Measurements from ENCODE around the gene EHD4.

DNA sequence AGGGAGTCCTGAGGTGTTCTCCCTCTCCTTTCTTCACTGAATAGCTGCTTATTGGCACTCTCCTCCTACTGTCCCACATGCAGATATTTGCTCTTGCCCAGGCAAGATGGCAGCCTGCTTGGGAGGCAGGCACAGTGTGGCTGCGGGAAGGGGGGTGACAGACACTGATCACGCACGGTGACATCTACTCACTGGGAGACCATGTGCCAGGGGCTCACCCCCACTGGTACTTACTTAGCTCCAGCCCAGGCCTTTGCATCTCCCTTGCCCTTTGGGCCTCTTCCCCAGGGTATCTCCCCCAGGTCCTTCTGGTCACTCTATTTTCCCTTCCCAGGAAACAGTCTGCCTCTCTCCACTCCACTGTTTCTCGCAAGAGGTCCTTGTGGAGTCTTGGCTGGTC, 42.0 kb upstream of the EHD4 start:
- no peak for TF ChIP-seq EZH2phosphoT487 (IDR thresholded peaks at IDR 0.05; ENCODE audit: low read depth, severe bottlenecking, unreplicated experiment)
- TF ChIP-seq, protein P1, sequence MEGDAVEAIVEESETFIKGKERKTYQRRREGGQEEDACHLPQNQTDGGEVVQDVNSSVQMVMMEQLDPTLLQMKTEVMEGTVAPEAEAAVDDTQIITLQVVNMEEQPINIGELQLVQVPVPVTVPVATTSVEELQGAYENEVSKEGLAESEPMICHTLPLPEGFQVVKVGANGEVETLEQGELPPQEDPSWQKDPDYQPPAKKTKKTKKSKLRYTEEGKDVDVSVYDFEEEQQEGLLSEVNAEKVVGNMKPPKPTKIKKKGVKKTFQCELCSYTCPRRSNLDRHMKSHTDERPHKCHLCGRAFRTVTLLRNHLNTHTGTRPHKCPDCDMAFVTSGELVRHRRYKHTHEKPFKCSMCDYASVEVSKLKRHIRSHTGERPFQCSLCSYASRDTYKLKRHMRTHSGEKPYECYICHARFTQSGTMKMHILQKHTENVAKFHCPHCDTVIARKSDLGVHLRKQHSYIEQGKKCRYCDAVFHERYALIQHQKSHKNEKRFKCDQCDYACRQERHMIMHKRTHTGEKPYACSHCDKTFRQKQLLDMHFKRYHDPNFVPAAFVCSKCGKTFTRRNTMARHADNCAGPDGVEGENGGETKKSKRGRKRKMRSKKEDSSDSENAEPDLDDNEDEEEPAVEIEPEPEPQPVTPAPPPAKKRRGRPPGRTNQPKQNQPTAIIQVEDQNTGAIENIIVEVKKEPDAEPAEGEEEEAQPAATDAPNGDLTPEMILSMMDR (IDR thresholded peaks at IDR 0.05; ENCODE audit: poor library complexity): no peak

Measured in hepatocyte (in vitro differentiated cells).